Gastroesophageal sphincter (tissue), 3 donors: ENCODE results near the gene CDH4.

Experiments used
- EP300 ChIP-seq: sonication (generic); formaldehyde crosslinking; IDR thresholded peaks from one replicate; pipeline ENCODE4 v1.6.1; 2017; ENCODE audit warnings: antibody characterized with exemption, mild to moderate bottlenecking
- POLR2A ChIP-seq, 2 donors: fragments of 450-650 bp; IDR thresholded peaks; one replicate each; pipeline ENCODE4 v1.6.1; 2017; ENCODE audit warnings: antibody characterized with exemption in 2 of 2, mild to moderate bottlenecking in 2 of 2, moderate library complexity in 1 of 2
- POLR2AphosphoS5 ChIP-seq: sonication (generic); formaldehyde crosslinking; IDR thresholded peaks from one replicate; pipeline ENCODE4 v1.6.1; 2017; ENCODE audit warnings: antibody characterized with exemption
- TF ChIP-seq, protein P1 (sequence below), 4 experiments: fragments of 200-600 bp in 2 of 4; fragments of 450-650 bp in 2 of 4; sonication (generic) in 1 of 4; IDR thresholded peaks; one replicate each; pipeline ENCODE4 v1.5.1; 2017 to 2019; ENCODE audit warnings: antibody characterized with exemption in 4 of 4, mild to moderate bottlenecking in 2 of 4, moderate library complexity in 2 of 4

DNA sequence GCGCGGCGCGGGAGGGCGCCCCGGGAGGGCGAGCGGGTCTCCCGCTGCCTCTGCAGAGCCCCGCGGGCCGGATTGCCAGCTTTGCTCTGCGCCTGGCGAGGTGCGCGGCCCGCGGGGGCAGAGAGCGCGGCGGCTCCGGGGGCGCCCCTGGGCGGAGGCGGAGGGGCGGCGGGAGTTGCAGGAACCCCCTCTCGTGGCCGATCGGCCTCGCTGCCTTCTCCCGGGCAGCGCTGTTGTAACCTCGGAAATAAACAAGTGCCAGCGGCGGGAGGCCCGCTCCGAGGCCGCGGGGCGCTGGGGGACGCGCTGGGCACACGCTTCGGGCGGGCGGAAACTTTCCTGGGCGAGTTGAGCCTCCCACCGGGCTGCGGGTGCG lies 1.2 kb downstream of the CDH4 start:
- TF ChIP-seq, protein P1, sequence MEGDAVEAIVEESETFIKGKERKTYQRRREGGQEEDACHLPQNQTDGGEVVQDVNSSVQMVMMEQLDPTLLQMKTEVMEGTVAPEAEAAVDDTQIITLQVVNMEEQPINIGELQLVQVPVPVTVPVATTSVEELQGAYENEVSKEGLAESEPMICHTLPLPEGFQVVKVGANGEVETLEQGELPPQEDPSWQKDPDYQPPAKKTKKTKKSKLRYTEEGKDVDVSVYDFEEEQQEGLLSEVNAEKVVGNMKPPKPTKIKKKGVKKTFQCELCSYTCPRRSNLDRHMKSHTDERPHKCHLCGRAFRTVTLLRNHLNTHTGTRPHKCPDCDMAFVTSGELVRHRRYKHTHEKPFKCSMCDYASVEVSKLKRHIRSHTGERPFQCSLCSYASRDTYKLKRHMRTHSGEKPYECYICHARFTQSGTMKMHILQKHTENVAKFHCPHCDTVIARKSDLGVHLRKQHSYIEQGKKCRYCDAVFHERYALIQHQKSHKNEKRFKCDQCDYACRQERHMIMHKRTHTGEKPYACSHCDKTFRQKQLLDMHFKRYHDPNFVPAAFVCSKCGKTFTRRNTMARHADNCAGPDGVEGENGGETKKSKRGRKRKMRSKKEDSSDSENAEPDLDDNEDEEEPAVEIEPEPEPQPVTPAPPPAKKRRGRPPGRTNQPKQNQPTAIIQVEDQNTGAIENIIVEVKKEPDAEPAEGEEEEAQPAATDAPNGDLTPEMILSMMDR (IDR thresholded peaks at IDR 0.05), result peak in 2 of 4 experiments; percentile 18 to 20
- TF ChIP-seq POLR2A (IDR thresholded peaks at IDR 0.05) (no peak), POLR2AphosphoS5 (no peak), EP300 (no peak)
